DOHH2 (cell line): Measurements from ENCODE around the gene METTL1.

Experiments used
- H3F3A ChIP-seq: fragments of 200-600 bp; sonication (generic), shearing (Covaris generic); 2 replicates; pipeline ENCODE4 v1.6.0; 2016; ENCODE audit warnings: antibody characterized with exemption, mild to moderate bottlenecking; ENCODE audit not compliant: control insufficient read depth, insufficient read depth
- H3K27ac ChIP-seq: fragments of 200-600 bp; sonication (generic); 2 replicates; pipeline ENCODE4 v1.5.1; 2014; ENCODE audit warnings: low read depth, mild to moderate bottlenecking, low read length, moderate library complexity
- H3K27me3 ChIP-seq: fragments of 200-600 bp; sonication (generic); 2 replicates; pipeline ENCODE4 v1.6.1; 2014; ENCODE audit warnings: mild to moderate bottlenecking, low read length, mixed read lengths; ENCODE audit not compliant: control insufficient read depth
- H3K36me3 ChIP-seq: fragments of 200-600 bp; sonication (generic); 2 replicates; pipeline ENCODE4 v1.6.1; 2014; ENCODE audit warnings: mild to moderate bottlenecking, low read length, moderate library complexity, mixed read lengths; ENCODE audit not compliant: control insufficient read depth
- H3K4me1 ChIP-seq: fragments of 200-600 bp; sonication (generic); 2 replicates; pipeline ENCODE4 v1.6.1; 2014; ENCODE audit warnings: mild to moderate bottlenecking, low read length, mixed read lengths; ENCODE audit not compliant: control insufficient read depth
- H3K4me2 ChIP-seq: fragments of 200-600 bp; sonication (generic); 2 replicates; pipeline ENCODE4 v1.6.0; 2014; ENCODE audit warnings: mild to moderate bottlenecking, low read length, moderate library complexity
- H3K4me3 ChIP-seq: fragments of 200-600 bp; sonication (generic); 2 replicates; pipeline ENCODE4 v1.5.1; 2014; ENCODE audit warnings: mild to moderate bottlenecking, low read length, mixed read lengths
- H3K79me2 ChIP-seq: fragments of 200-600 bp; sonication (generic); 2 replicates; pipeline ENCODE4 v1.6.1; 2014; ENCODE audit warnings: mild to moderate bottlenecking, low read length, mixed read lengths; ENCODE audit not compliant: control insufficient read depth
- H3K9me2 ChIP-seq: fragments of 200-600 bp; sonication (generic); replicated peaks from 2 replicates; pipeline ENCODE4 v1.6.1; 2014; ENCODE audit warnings: mild to moderate bottlenecking, low read length, mixed read lengths; ENCODE audit not compliant: control insufficient read depth
- H3K9me3 ChIP-seq: fragments of 200-600 bp; sonication (generic); 2 replicates; pipeline ENCODE4 v1.6.1; 2014; ENCODE audit warnings: antibody characterized with exemption, low read length, mixed read lengths; ENCODE audit not compliant: control insufficient read depth, insufficient read depth
- H4K20me1 ChIP-seq: fragments of 200-600 bp; sonication (generic); 2 replicates; pipeline ENCODE4 v1.6.0; 2014; ENCODE audit warnings: low read depth, mild to moderate bottlenecking, antibody characterized with exemption, low read length, moderate library complexity; ENCODE audit not compliant: control insufficient read depth, insufficient read depth
- EZH2phosphoT487 ChIP-seq: fragments of 200-600 bp; sonication (generic); IDR thresholded peaks from 2 replicates; pipeline ENCODE4 v1.6.1; 2017; ENCODE audit warnings: borderline replicate concordance, mild to moderate bottlenecking, antibody characterized with exemption, low read length, moderate library complexity, mixed read lengths
- TF ChIP-seq, protein P1 (sequence below): fragments of 200-600 bp; sonication (generic); IDR thresholded peaks from one replicate; pipeline ENCODE4 v1.5.1; 2014; ENCODE audit warnings: antibody characterized with exemption, mild to moderate bottlenecking, low read depth, low read length; ENCODE audit not compliant: poor library complexity, severe bottlenecking

The METTL1 gene

DNA sequence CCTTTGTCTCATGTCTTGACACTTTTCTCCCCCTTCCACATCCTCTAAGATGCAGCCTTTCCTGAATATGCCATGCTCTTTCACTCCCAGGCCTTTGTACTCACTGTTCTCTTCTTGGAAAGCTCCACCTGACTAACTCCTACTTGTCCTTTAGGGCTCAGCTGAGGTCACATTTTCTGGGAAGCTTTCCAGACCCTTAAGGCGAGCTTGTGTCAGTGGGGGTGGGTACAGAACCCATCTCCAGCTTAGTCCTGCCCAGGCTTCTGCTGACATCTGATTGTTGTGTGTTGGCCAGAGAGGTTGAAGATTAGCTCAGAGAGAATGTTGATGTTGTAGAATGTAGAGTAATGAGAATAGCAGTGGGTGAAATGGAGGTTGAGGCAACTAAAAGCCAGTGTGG is 7.8 kb upstream of the METTL1 start:
- TF ChIP-seq EZH2phosphoT487 = no peak
- TF ChIP-seq, protein P1, sequence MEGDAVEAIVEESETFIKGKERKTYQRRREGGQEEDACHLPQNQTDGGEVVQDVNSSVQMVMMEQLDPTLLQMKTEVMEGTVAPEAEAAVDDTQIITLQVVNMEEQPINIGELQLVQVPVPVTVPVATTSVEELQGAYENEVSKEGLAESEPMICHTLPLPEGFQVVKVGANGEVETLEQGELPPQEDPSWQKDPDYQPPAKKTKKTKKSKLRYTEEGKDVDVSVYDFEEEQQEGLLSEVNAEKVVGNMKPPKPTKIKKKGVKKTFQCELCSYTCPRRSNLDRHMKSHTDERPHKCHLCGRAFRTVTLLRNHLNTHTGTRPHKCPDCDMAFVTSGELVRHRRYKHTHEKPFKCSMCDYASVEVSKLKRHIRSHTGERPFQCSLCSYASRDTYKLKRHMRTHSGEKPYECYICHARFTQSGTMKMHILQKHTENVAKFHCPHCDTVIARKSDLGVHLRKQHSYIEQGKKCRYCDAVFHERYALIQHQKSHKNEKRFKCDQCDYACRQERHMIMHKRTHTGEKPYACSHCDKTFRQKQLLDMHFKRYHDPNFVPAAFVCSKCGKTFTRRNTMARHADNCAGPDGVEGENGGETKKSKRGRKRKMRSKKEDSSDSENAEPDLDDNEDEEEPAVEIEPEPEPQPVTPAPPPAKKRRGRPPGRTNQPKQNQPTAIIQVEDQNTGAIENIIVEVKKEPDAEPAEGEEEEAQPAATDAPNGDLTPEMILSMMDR = no peak
- H3K4me2 ChIP-seq = no peak overlapping the region
- peaks cover 21% of the 10 kb centered on the region for H3K4me1 ChIP-seq

DNA sequence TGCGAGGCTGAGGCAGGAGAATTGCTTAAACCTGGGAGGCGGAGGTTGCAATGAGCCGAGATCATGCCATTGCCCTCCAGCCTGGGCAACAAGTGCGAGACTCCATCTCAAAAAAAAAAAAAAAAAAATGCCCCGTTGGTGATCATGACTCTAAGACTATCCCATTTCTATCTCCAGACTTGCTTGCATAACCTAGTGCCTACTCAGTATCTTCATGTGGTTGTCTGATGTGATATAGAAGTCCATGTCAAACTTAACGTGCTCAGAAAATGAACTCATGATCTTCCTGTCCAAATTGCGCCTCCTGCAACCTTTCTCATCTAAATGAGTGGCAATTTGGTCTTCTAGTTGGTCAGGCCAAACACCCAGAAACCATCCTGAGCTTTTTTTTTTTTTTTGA is 6.0 kb upstream of the METTL1 start:
- Histone ChIP-seq H3K27me3 (no peaks in the 10 kb centered on the region), H3K4me2 (no peak overlapping the region), H3K4me3 (no peak overlapping the region), H4K20me1 (peaks cover under 1% of the 10 kb centered on the region; the same call in 1 of the 2 replicates), H3K9me2 (no peaks in the 10 kb centered on the region), H3K27ac (no peak overlapping the region), H3K79me2 (peaks cover 4% of the 10 kb centered on the region), H3F3A (no peaks in the 10 kb centered on the region), H3K4me1 (peaks cover 16% of the 10 kb centered on the region), H3K36me3 (peaks cover 2% of the 10 kb centered on the region; the same call in 1 of the 2 replicates), H3K9me3 (no peaks in the 10 kb centered on the region)
- TF ChIP-seq, protein P1 = no peak
- TF ChIP-seq EZH2phosphoT487 = no peak

More for the DNA sequence above, 7.8 kb upstream of the METTL1 start:
- peaks cover 22% of the 10 kb centered on the region for H3K79me2 ChIP-seq
- peaks cover 13% of the 10 kb centered on the region for H3K36me3 ChIP-seq
- H3K9me2 ChIP-seq = no peaks in the 10 kb centered on the region
- H3F3A ChIP-seq = no peaks in the 10 kb centered on the region
- H3K9me3 ChIP-seq = no peaks in the 10 kb centered on the region
- peaks cover 4% of the 10 kb centered on the region; the same call in 1 of the 2 replicates for H4K20me1 ChIP-seq
- no peak overlapping the region for H3K27ac ChIP-seq
- H3K4me3 ChIP-seq = no peak overlapping the region
- no peaks in the 10 kb centered on the region for H3K27me3 ChIP-seq

DNA sequence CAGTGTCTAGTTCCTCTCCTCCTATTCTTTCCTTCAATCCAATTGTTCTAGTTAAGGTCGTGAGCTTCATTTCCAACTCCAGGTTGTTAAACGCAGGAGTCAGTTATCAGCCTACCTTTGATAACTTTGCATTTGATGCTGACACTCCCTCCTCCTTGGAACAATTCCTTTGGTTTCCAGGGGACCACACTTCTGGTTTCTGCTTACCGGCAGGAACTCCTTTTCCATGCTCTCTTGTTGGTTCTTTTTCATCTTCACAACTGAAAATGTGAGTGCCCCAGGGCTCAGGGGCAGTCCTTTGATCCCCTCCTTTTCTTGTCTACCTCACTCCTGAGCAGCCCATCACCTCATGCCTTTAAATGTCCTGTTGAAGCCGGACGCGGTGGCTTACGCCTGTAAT is 5.5 kb upstream of the METTL1 start:
- H3K4me2 ChIP-seq = no peak overlapping the region
- TF ChIP-seq, protein P1 = no peak
- TF ChIP-seq EZH2phosphoT487 = no peak
- no peaks in the 10 kb centered on the region for H3K36me3 ChIP-seq
- no peaks in the 10 kb centered on the region for H3K27me3 ChIP-seq
- H3F3A ChIP-seq = no peaks in the 10 kb centered on the region
- no peak overlapping the region for H3K27ac ChIP-seq
- H3K79me2 ChIP-seq = no peaks in the 10 kb centered on the region
- H3K4me3 ChIP-seq = no peak overlapping the region
- H3K9me3 ChIP-seq = no peaks in the 10 kb centered on the region
- H3K4me1 ChIP-seq = peaks cover 19% of the 10 kb centered on the region
- H4K20me1 ChIP-seq = no peaks in the 10 kb centered on the region
- H3K9me2 ChIP-seq = no peaks in the 10 kb centered on the region
